HepG2 (cell line): ENCODE results near the gene NEDD4L. TPM values are rescaled to one million over a fixed set of nuclear protein-coding genes. Genes with fewer than 3 reads are reported as not detected.

ENCODE experiments used
- ATAC-seq: fragments of 200-7000 bp; cut with Tn5 transposase; 3 replicates; pipeline ENCODE4 v1.9.1; 2020; ENCODE audit warnings: mild to moderate bottlenecking, moderate library complexity
- BruUV-seq: library from RNA; stranded (reverse); fragments of 400-500 nt; replicated peaks from 2 replicates; lab custom pipeline; 2021; lab: Mats Ljungman, UMichigan
- CTCF ChIA-PET: fragments of 300-600 bp; formaldehyde crosslinking; extraction: SDS; loops from one replicate; lab custom pipeline; 2021; ENCODE audit warnings: low total read pairs, inconsistent platforms, low intra/inter-chr PET ratio; lab: Yijun Ruan, JAX
- POLR2A ChIA-PET: fragments of 350-600 bp; sonication (Branson Sonifier 250); formaldehyde crosslinking; loops from one replicate; lab custom pipeline; 2020; ENCODE audit warnings: antibody characterized with exemption, inconsistent platforms; lab: Yijun Ruan, JAX
- DNase-seq: peaks from one replicate; pipeline ENCODE4 v3.0.0-alpha.2; 2015; ENCODE audit warnings: low spot score
- FAIRE-seq: peaks from 3 replicates; lab custom pipeline; 2011; peaks lifted over from hg19 to GRCh38; lab: Jason Lieb, UNC
- H2AFZ ChIP-seq: one replicate; pipeline ENCODE4 v1.6.1; 2011; ENCODE audit warnings: low read length, inconsistent platforms
- H3K27ac ChIP-seq: fragments of 300-600 bp; 3 replicates; pipeline ENCODE4 v1.8.0; 2011; ENCODE audit warnings: mixed run types, mild to moderate bottlenecking, mixed read lengths, low read length, inconsistent platforms; ENCODE audit not compliant: insufficient read depth; ENCODE audit errors: extremely low read length
- H3K27me3 ChIP-seq, 2 experiments: fragments of 200-600 bp in 1 of 2; 2 replicates in 1 of 2; 3 replicates in 1 of 2; pipeline versions ENCODE4 v1.6.0 to v1.8.0; 2011; ENCODE audit warnings: low read length in 2 of 2, mild to moderate bottlenecking in 2 of 2, moderate library complexity in 2 of 2, inconsistent platforms in 1 of 2; ENCODE audit not compliant: insufficient read depth in 2 of 2, control insufficient read depth in 1 of 2
- H3K36me3 ChIP-seq, 2 experiments: fragments of 200-600 bp in 1 of 2; replicated peaks in 1 of 2; 2 replicates in 1 of 2; 3 replicates in 1 of 2; pipeline versions ENCODE4 v1.5.1 to v1.8.0; 2011; ENCODE audit warnings: low read length in 2 of 2, inconsistent platforms in 1 of 2; ENCODE audit not compliant: insufficient read depth in 2 of 2, control insufficient read depth in 1 of 2
- H3K4me1 ChIP-seq: 2 replicates; pipeline ENCODE4 v1.5.1; 2012; ENCODE audit warnings: low read length, inconsistent platforms; ENCODE audit not compliant: insufficient read depth
- H3K4me2 ChIP-seq: 2 replicates; pipeline ENCODE4 v1.6.0; 2011; ENCODE audit warnings: low read depth, low read length, inconsistent platforms
- H3K4me3 ChIP-seq, 3 experiments: fragments of 200-600 bp in 1 of 3; sonication (generic), shearing (Covaris generic) in 1 of 3; replicated peaks in 1 of 3; 2 replicates each; pipeline ENCODE4 v1.5.1; 2011 to 2016; ENCODE audit warnings: low read length in 3 of 3, inconsistent platforms in 2 of 3, low read depth in 2 of 3, mild to moderate bottlenecking in 2 of 3, control low read depth in 1 of 3, mixed read lengths in 1 of 3; ENCODE audit not compliant: insufficient read depth in 1 of 3
- H3K79me2 ChIP-seq: one replicate; pipeline ENCODE4 v1.6.1; 2011; ENCODE audit warnings: low read length, inconsistent platforms; ENCODE audit not compliant: insufficient read depth
- H3K9ac ChIP-seq: 2 replicates; pipeline ENCODE4 v1.6.0; 2011; ENCODE audit warnings: mild to moderate bottlenecking, low read depth, low read length, inconsistent platforms; ENCODE audit not compliant: insufficient read depth
- H3K9me3 ChIP-seq: 2 replicates; pipeline ENCODE4 v1.5.1; 2012; ENCODE audit warnings: mild to moderate bottlenecking, low read length
- H4K20me1 ChIP-seq: 2 replicates; pipeline ENCODE4 v1.6.0; 2011; ENCODE audit warnings: inconsistent platforms, mild to moderate bottlenecking, low read length, moderate library complexity; ENCODE audit not compliant: insufficient read depth
- ADNP ChIP-seq: sonication (generic); formaldehyde crosslinking; IDR thresholded peaks from 2 replicates; pipeline ENCODE4 v1.4.0; 2020; ENCODE audit warnings: missing genetic modification reagents
- ARNT ChIP-seq: fragments of 450-650 bp; IDR thresholded peaks from 2 replicates; pipeline ENCODE4 v1.6.1; 2017
- FOXJ3 ChIP-seq: sonication (generic); formaldehyde crosslinking; IDR thresholded peaks from 2 replicates; pipeline ENCODE4 v1.4.0; 2020; ENCODE audit warnings: missing genetic modification reagents, mild to moderate bottlenecking, borderline replicate concordance
- HMG20B ChIP-seq: conservative IDR thresholded peaks from 2 replicates; pipeline ENCODE4 v1.6.1; 2016; ENCODE audit warnings: missing genetic modification reagents, missing compliant biosample characterization
- HOXD1 ChIP-seq: sonication (generic); formaldehyde crosslinking; IDR thresholded peaks from 2 replicates; pipeline ENCODE4 v1.5.0; 2020; ENCODE audit warnings: missing genetic modification reagents
- JUND ChIP-seq: sonication (generic); formaldehyde crosslinking; IDR thresholded peaks from 2 replicates; pipeline ENCODE4 v1.8.0; 2022; ENCODE audit warnings: mild to moderate bottlenecking, missing genetic modification reagents
- LCORL ChIP-seq, 2 experiments: fragments of 450-650 bp in 1 of 2; sonication (generic) in 1 of 2; formaldehyde crosslinking in 1 of 2; IDR thresholded peaks; 2 replicates each; pipeline versions ENCODE4 v1.5.0 to v1.6.1; 2017 to 2020; ENCODE audit warnings: antibody characterized with exemption in 1 of 2, missing genetic modification reagents in 1 of 2
- MIER3 ChIP-seq: IDR thresholded peaks from 2 replicates; pipeline ENCODE4 v1.6.1; 2016; ENCODE audit warnings: missing compliant biosample characterization, borderline replicate concordance
- RAD21 ChIP-seq: fragments of 450-650 bp; formaldehyde crosslinking; IDR thresholded peaks from 2 replicates; pipeline ENCODE4 v1.5.0; 2020; ENCODE audit warnings: mild to moderate bottlenecking
- SSRP1 ChIP-seq: IDR thresholded peaks from 2 replicates; pipeline ENCODE4 v1.6.1; 2016; ENCODE audit warnings: control low read depth
- TBX2 ChIP-seq: sonication (generic); formaldehyde crosslinking; IDR thresholded peaks from 2 replicates; pipeline ENCODE4 v1.5.0; 2020; ENCODE audit warnings: missing genetic modification reagents, mild to moderate bottlenecking, borderline replicate concordance
- THAP11 ChIP-seq: IDR thresholded peaks from 2 replicates; pipeline ENCODE4 v1.6.1; 2016; ENCODE audit warnings: missing biosample characterization, missing genetic modification reagents
- ZMYM2 ChIP-seq: sonication (generic); formaldehyde crosslinking; IDR thresholded peaks from 2 replicates; pipeline ENCODE4 v1.8.0; 2022; ENCODE audit warnings: mild to moderate bottlenecking, missing genetic modification reagents
- ZNF749 ChIP-seq: sonication (generic); formaldehyde crosslinking; IDR thresholded peaks from 2 replicates; pipeline ENCODE4 v1.8.0; 2022; ENCODE audit warnings: mild to moderate bottlenecking, missing genetic modification reagents, moderate library complexity, borderline replicate concordance
- WGBS: methylation state at CpG from one replicate; pipeline ENCODE4 v1.1.6; 2017; ENCODE audit warnings: low lambda C conversion rate; 5-methylcytosine and 5-hydroxymethylcytosine counted together
- in situ Hi-C: cut with HindIII; loops from 2 replicates; pipeline ENCODE4 v1.10.0; 2017; ENCODE audit warnings: low pct_unique_long_range_greater_than_20kb; ENCODE audit not compliant: extremely low pct_ligation_motif_present
- intact Hi-C: fragments of 100-400 bp; cut with micrococcal nuclease; formaldehyde crosslinking; loops from one replicate; pipeline ENCODE4 v1.10.0; 2022; ENCODE audit not compliant: unreplicated experiment
- polyA plus RNA-seq, 8 experiments: library from polyadenylated mRNA; depleted of rRNA in 3 of 8; stranded (reverse) in 7 of 8; unstranded in 1 of 8; fragments of >200 nt; fragmentation: Illumina TruSeq in 4 of 8; extraction: Trizol in 4 of 8; gene quantifications; 2 replicates each; pipeline versions ENCODE4 v1.2.1 to v1.2.3, GENCODE V29; 2011 to 2016; ENCODE audit warnings: low read depth in 4 of 8, missing spikeins in 1 of 8, mixed read lengths in 1 of 8; ENCODE audit not compliant: insufficient read depth in 1 of 8
- total RNA-seq, 5 experiments: library from RNA; depleted of rRNA; stranded (reverse); fragments of >200 nt; fragmentation: Illumina TruSeq; extraction: Trizol; gene quantifications; 2 replicates each; pipeline ENCODE4 v1.2.3, GENCODE V29; 2016; ENCODE audit warnings: low read depth in 1 of 5
- TF ChIP-seq, protein P1 (sequence below): fragments of 450-650 bp; IDR thresholded peaks from 2 replicates; pipeline ENCODE4 v1.6.1; 2017; ENCODE audit warnings: mild to moderate bottlenecking
- TF ChIP-seq, protein P2 (sequence below): IDR thresholded peaks from 2 replicates; pipeline ENCODE4 v1.6.1; 2016; ENCODE audit warnings: missing compliant biosample characterization, missing genetic modification reagents, borderline replicate concordance
- TF ChIP-seq, protein P3 (sequence below): sonication (generic); formaldehyde crosslinking; IDR thresholded peaks from 2 replicates; pipeline ENCODE4 v1.5.0; 2020; ENCODE audit warnings: missing genetic modification reagents, mild to moderate bottlenecking, borderline replicate concordance
- TF ChIP-seq, protein P4 (sequence below): sonication (generic); formaldehyde crosslinking; conservative IDR thresholded peaks from 2 replicates; pipeline ENCODE4 v1.8.0; 2022; ENCODE audit warnings: mild to moderate bottlenecking, moderate library complexity, missing genetic modification reagents
- TF ChIP-seq, protein P5 (sequence below): sonication (generic); formaldehyde crosslinking; conservative IDR thresholded peaks from 2 replicates; pipeline ENCODE4 v1.5.0; 2020; ENCODE audit warnings: missing genetic modification reagents

Gene NEDD4L
- total and polyA plus RNA-seq, 2 of the 13 experiments (the other 11 are each of a cell fraction or from before 2014, with no cell fraction given) = 168 to 390 TPM

DNA sequence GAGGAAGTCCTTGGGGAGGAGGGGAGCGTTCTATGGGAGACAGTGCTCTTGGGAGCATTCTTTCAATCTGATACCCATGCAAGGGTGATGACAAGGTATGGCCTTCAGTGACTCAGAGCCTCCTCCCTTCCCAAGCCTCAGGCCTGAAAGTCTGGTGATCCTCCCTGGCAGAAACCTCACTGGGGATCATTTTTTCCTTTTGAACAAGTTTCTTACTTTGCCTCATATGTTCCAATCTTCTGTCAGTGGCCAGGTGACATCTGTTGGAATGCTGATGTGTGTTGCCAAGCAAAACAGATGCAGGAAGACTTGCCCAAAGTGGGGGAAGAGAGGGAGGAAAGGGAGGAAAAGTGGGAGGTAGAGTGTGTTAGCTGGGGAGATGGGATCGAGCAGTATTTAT, 224.8 kb downstream of the NEDD4L start:
- DNase-seq (no peak), ATAC-seq (no peak), FAIRE-seq (no peak)
- no TSS peak for BruUV-seq
- Histone ChIP-seq H3K9ac (no peak overlapping the region), H3K4me2 (no peak overlapping the region), H4K20me1 (0 out of 2 replicates have a peak, but pooled peaks cover 4% of the 10 kb centered on the region), H3K27me3 (no peaks in the 10 kb centered on the region), H3K36me3 (peaks cover 5 to 19% of the 10 kb centered on the region in 2 experiments; a peak in 3 of 5 replicates), H3K79me2 (peaks cover 36% of the 10 kb centered on the region), H3K4me1 (0 out of 2 replicates have a peak, but pooled peaks cover 1% of the 10 kb centered on the region), H3K9me3 (no peaks in the 10 kb centered on the region), H3K27ac (no peak overlapping the region), H3K4me3 (no peak overlapping the region), H2AFZ (no peak overlapping the region)
- in situ Hi-C loops = no loop called here
- WGBS = 100% methylated on average over 1 of the region's 2 CpGs
- TF ChIP-seq THAP11 = no peak
- TF ChIP-seq, protein P1, sequence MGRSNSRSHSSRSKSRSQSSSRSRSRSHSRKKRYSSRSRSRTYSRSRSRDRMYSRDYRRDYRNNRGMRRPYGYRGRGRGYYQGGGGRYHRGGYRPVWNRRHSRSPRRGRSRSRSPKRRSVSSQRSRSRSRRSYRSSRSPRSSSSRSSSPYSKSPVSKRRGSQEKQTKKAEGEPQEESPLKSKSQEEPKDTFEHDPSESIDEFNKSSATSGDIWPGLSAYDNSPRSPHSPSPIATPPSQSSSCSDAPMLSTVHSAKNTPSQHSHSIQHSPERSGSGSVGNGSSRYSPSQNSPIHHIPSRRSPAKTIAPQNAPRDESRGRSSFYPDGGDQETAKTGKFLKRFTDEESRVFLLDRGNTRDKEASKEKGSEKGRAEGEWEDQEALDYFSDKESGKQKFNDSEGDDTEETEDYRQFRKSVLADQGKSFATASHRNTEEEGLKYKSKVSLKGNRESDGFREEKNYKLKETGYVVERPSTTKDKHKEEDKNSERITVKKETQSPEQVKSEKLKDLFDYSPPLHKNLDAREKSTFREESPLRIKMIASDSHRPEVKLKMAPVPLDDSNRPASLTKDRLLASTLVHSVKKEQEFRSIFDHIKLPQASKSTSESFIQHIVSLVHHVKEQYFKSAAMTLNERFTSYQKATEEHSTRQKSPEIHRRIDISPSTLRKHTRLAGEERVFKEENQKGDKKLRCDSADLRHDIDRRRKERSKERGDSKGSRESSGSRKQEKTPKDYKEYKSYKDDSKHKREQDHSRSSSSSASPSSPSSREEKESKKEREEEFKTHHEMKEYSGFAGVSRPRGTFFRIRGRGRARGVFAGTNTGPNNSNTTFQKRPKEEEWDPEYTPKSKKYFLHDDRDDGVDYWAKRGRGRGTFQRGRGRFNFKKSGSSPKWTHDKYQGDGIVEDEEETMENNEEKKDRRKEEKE = no peak
- TF ChIP-seq JUND (CRISPR knock-in tag) = no peak
- no peak for TF ChIP-seq ADNP (CRISPR knock-in tag)
- TF ChIP-seq, protein P2, sequence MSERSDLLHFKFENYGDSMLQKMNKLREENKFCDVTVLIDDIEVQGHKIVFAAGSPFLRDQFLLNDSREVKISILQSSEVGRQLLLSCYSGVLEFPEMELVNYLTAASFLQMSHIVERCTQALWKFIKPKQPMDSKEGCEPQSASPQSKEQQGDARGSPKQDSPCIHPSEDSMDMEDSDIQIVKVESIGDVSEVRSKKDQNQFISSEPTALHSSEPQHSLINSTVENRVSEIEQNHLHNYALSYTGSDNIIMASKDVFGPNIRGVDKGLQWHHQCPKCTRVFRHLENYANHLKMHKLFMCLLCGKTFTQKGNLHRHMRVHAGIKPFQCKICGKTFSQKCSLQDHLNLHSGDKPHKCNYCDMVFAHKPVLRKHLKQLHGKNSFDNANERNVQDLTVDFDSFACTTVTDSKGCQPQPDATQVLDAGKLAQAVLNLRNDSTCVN (CRISPR knock-in tag) = no peak
- TF ChIP-seq, protein P3, sequence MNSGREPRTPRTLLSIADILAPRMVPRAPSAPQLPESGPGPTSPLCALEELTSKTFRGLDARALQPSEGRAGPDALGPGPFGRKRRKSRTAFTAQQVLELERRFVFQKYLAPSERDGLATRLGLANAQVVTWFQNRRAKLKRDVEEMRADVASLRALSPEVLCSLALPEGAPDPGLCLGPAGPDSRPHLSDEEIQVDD (CRISPR knock-in tag) = no peak
- TF ChIP-seq MIER3 (CRISPR knock-in tag) = no peak
- TF ChIP-seq, protein P4, sequence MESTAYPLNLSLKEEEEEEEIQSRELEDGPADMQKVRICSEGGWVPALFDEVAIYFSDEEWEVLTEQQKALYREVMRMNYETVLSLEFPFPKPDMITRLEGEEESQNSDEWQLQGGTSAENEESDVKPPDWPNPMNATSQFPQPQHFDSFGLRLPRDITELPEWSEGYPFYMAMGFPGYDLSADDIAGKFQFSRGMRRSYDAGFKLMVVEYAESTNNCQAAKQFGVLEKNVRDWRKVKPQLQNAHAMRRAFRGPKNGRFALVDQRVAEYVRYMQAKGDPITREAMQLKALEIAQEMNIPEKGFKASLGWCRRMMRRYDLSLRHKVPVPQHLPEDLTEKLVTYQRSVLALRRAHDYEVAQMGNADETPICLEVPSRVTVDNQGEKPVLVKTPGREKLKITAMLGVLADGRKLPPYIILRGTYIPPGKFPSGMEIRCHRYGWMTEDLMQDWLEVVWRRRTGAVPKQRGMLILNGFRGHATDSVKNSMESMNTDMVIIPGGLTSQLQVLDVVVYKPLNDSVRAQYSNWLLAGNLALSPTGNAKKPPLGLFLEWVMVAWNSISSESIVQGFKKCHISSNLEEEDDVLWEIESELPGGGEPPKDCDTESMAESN (CRISPR knock-in tag) = no peak
- TF ChIP-seq ZMYM2 (CRISPR knock-in tag) = no peak
- TF ChIP-seq HMG20B = no peak
- no peak for TF ChIP-seq ARNT
- no peak for TF ChIP-seq RAD21 (CRISPR knock-in tag)
- no peak for TF ChIP-seq ZNF749 (CRISPR knock-in tag)
- TF ChIP-seq, protein P5, sequence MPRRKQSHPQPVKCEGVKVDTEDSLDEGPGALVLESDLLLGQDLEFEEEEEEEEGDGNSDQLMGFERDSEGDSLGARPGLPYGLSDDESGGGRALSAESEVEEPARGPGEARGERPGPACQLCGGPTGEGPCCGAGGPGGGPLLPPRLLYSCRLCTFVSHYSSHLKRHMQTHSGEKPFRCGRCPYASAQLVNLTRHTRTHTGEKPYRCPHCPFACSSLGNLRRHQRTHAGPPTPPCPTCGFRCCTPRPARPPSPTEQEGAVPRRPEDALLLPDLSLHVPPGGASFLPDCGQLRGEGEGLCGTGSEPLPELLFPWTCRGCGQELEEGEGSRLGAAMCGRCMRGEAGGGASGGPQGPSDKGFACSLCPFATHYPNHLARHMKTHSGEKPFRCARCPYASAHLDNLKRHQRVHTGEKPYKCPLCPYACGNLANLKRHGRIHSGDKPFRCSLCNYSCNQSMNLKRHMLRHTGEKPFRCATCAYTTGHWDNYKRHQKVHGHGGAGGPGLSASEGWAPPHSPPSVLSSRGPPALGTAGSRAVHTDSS (CRISPR knock-in tag) = no peak
- no peak for TF ChIP-seq FOXJ3
- TF ChIP-seq TBX2 = no peak
- no peak for TF ChIP-seq LCORL (IDR thresholded peaks at IDR 0.05)
- no peak for TF ChIP-seq LCORL (CRISPR knock-in tag; IDR thresholded peaks at IDR 0.05)
- TF ChIP-seq HOXD1 (CRISPR knock-in tag) = no peak
- TF ChIP-seq SSRP1 (CRISPR knock-in tag) = no peak
- ChIA-PET POLR2A (no interaction called here), CTCF (no interaction called here)
- intact Hi-C loops = no loop called here
